HG03439 (cell line): ENCODE data around the gene PLPPR4.
"Not testable (repeated sequence)": the region's sequence is repeated elsewhere in the genome, so short reads cannot be mapped to it uniquely, and the experiment has no call there.

Experiments
- ATAC-seq: cut with Tn5 transposase; IDR thresholded peaks from one replicate; pipeline ENCODE4 v1.9.1; 2021; ENCODE audit warnings: mild to moderate bottlenecking, moderate library complexity; ENCODE audit not compliant: unreplicated experiment

Gene PLPPR4, protein sequence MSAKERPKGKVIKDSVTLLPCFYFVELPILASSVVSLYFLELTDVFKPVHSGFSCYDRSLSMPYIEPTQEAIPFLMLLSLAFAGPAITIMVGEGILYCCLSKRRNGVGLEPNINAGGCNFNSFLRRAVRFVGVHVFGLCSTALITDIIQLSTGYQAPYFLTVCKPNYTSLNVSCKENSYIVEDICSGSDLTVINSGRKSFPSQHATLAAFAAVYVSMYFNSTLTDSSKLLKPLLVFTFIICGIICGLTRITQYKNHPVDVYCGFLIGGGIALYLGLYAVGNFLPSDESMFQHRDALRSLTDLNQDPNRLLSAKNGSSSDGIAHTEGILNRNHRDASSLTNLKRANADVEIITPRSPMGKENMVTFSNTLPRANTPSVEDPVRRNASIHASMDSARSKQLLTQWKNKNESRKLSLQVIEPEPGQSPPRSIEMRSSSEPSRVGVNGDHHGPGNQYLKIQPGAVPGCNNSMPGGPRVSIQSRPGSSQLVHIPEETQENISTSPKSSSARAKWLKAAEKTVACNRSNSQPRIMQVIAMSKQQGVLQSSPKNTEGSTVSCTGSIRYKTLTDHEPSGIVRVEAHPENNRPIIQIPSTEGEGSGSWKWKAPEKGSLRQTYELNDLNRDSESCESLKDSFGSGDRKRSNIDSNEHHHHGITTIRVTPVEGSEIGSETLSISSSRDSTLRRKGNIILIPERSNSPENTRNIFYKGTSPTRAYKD

DNA sequence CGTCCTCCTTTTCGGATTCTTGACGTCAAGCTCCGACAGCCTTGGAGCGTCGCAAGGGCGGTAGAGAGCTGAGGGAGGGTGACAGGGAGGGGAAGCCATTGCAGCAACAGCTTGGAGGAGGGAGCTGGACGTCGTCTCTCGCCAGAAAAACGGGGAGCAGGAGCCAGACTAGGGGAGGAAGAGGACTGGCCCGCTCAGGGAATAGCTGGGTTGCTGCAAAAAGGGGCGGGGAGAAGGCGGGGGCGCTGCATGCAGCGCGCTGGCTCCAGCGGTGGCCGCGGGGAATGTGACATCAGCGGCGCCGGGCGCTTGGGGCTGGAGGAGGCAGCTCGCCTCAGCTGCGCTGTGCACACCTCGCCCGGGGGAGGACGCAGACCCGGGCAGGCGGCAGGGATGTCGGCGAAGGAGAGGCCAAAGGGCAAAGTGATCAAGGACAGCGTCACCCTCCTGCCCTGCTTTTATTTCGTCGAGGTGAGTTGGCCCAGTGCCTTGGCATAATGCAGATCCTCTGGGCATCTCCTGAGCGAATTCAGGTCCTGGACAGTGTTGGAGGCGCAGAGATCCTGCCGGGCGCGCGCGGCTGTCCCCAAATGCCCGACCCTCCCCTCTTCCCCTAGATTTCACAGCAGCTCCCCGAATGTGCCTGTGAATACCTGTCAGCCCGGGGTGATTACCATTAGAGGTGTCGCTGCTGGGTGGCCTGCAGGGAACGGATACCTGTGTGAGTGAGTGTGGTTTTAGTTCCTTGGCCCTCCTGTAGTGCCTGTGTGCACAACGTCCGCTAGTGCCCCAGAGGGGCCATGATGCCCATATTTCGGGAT lies at the start of gene PLPPR4:
PLPPR4 (plus strand) TSS at position 292 of the 821 bp plus-strand sequence; CDS start at position 394, 102 bp downstream.
- ATAC-seq: no peak

DNA sequence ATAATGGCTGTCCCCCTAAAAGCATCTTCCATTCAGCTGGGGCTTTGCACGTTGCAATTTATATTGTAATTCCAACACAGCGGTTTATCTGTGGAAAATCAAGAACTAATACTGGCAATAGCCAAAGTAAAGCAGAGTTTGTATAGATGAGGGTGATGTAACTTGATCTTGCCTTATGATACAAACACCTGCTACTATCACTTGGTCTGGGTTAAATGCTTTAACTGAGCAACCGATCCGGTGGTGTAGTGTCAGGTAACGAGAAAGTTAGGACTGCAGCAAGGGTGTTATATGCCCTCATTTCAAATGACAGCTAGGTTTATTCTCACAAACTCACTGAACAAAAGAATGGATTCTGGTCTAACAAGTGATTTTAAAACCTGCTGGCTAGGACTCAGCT lies 47.3 kb upstream of the PLPPR4 start:
- no peak for ATAC-seq

DNA sequence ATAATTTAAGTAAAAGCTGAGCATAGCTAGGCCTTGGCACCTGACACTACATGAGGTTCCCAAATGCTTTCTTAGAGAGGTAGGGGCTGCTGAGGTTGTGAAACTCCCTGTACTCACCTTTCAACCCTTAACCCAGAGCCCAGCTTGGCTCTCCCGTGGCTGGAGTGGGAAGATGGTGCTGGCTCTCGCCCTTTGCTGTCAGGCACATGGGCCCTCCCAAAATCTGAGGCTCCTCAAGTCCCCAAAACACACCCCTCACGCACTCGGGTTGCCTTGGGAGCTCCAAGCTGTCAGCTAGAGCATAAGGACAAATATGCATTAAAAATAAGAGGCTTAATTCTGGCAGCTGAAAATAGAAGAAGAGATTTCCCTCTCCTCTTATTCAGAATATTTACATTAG lies 46.7 kb upstream of the PLPPR4 start:
- no peak for ATAC-seq

DNA sequence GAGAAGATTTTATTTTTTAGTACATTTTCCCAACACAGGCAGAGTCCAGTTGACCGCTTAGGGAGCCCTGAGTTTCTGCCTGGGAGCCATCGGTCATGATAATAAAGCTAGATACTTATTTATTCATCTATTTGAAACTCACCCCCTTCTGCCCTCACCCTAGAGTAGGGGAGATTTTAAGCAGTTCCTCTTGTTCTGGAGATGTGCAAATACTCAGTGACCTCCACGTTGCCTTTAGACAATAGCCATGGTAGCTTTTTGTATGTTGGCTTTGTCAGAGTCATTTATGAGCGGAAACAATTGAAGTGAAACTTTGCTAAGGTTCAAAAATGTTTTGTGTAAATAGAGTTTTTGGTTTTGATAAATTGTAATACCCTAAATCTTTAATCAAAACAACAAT lies 45.7 kb upstream of the PLPPR4 start:
- ATAC-seq: no peak

DNA sequence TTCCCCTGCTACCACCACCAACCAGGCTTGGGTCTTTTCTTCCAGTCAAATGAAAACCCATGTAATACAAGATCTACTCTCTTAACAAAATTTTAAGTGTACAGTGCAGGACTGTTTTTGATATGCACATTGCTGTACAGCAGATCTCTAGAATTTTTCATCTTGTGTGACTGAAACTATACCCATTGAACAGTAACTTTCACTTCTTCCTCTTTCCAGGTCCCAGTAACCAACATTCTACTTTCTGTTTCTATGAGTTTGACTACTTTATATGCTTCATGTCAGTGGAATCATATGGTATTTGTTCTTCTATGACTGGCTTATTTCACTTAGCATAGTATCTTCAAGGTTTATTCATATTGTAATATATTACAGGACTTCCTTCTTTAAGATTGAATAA lies 45.3 kb upstream of the PLPPR4 start:
- no peak for ATAC-seq

DNA sequence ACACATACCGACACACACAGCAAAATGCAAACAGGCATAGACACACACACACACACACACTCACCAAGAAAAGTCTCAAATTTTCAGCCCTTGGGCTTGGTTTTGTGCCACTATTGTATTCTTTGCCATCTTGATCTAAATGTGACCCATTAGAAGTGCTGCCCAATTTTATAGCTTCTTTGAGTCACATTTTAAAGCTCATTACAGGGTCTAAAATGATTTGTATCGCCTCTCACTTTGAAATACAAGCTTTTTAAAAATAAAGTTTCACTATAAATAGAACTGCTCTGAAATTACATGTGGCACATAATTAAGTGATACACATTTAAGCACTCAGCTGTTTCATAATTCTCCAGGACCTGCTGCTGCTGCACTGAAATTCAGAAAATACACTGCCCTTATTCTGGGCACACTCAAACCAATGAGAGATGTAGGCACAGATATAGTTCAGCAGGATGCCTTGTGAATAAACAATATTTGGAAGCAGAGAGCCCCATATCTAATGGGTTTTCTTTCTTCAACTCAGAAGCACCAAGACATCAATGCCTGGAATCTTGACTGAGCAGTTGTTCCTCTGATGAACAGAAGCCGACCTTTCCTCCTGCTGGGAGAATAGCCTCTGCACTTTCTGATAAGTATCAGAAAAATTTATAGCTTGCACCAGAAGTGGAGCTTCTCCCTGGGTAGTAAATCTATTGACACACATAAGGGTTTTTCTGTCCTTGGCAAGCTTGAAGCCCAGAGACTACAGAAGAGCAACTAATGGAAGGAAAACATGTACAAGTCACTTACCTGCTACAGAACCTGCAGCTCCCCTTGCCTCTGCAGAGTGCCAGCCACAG lies 37.0 kb upstream of the PLPPR4 start:
- ATAC-seq: no peak

DNA sequence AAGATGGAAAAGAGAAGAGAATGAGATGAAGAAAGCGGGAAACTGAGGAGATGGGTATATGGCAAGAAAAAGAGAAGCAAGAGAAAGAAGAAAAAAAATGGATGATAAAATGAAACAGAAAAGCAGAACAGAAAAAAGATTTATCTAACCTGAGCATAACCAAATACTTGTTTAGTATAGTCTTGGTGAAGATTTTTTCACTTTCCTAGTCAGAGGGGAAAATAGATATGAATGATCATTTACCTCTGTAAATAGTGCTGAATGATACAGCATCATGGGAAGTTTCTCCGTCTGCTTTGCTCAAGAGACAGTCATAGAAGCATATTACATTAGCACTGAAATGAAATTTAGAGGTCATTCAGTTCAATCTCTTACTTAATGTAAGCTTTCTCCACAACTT lies 36.1 kb upstream of the PLPPR4 start:
- no peak for ATAC-seq

DNA sequence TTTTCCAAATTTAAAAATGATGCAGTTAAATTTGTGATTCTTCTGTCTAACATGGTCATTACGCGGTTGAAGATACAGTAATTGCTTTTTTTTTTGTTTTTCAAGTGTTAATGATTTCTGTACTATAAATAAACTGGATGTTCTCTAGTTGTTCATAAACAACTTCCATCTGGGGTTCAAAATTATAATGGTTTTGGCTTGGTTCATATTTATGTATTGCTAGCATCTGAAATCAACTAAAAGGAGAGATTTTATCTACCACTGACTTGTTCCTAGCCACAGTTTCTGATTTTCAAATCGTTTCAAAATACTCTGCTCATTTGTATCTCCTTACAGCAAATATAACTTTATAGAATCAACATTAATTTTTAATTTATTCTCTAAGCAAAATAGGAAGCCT lies 35.2 kb upstream of the PLPPR4 start:
- no peak for ATAC-seq

DNA sequence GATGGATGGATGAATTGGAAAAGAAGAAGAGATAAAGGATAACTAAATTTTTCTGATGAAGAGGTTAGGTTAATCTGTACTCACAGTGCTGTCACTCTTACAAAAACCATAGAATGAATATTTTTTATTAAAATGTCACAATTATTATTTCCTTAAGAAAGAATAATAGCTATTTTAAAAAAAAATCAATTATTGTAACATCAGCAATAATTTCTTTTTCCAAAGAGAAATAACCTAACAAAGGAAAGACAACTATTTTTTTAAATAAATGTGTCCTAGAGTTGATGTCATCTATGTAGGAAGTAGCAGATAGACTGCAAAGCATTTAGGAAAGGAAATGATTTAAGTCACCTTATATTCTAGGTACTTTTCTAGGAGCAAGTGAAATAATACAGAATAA lies 33.6 kb upstream of the PLPPR4 start:
- no peak for ATAC-seq

DNA sequence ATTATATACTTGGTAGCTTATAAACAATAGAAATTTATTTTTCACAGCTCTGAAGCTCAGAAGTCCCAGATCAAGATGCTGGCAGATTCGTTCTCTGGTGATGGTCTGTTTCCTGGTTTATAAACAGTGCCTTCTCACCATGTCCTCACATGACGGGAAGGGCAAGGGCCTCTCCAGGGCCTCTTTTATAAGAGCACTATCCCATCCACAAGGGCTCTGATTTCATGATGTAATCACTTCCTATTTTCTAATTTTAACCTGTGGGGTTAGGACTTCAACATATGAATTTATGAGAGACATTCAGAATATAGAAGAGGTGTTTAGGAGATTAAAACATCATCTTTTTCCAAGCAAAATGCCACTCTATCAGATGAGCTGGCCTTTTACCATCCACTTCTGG lies 32.1 kb upstream of the PLPPR4 start:
- ATAC-seq: no peak

DNA sequence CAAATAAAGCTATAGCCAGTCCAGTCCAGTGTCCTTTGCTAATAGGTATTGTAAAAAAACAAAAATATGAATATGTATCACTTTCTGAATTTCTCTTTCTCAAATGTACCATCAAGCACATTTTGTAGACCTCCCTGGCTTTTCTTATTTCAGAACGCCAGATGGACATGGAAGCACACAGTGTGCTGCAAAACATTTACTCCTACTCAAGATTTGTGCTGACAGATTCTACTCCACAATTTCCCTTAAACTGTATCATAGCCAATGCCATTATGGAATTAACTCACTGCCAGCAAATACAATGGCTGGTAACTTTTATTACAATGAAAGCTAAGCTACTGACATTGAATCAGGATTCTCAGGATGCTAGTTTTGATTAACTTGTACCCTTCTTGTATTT lies 30.8 kb upstream of the PLPPR4 start:
- ATAC-seq: no peak

DNA sequence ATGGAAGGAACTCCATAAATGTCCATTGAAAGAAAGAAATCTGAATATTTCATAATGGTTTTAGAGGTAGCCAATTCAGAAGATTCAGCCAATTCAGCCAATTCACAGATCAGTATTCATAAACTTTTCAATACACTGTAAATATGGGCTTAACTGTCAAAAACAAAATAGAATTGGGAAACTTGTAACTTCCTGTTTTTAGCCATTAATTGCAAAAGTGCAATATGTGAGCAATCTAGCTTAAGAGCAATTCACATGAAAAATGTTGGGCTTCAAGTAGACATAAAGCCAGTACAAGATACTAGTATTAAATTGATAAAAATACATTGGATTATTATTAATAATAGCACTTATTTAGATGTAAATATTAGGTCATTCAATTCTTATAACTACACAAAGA lies 27.5 kb upstream of the PLPPR4 start:
- no peak for ATAC-seq

DNA sequence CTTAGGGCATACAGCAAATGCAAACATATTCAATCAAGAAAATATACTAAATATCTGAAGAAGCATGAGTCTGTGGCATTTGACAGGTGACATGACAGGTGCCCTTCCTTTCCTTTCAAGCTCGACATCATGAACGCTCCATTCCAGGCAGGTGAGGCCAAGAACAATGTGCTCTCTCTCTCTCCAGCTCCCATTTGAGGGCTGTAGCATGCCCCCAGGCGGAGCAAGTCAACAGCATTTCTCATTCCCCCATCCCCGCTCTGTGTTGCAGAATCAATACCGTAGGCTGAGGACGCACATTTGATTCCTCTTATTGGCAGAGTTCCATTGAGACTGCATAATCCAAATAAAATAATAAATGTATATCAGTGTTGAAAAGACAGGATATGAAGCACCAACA lies 24.6 kb upstream of the PLPPR4 start:
- ATAC-seq: no peak

DNA sequence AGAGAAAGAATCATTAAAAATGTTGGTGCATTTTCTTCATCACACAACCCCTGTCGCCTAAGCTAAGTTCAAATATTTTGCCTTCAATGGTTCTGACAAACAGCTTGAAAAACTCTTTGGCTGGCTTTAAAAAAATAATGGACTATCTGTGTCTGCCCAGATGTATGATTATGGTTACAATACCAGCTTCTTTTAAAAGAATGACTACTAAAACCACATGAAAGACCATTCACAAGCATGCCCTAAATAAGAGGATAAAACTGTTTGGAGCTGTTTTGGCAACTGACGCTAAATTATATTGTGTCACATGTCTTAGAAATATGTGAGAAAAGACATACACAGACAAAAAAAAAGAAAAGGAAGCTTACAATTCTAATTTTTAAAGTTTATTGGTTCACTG lies 23.7 kb upstream of the PLPPR4 start:
- ATAC-seq: no peak

DNA sequence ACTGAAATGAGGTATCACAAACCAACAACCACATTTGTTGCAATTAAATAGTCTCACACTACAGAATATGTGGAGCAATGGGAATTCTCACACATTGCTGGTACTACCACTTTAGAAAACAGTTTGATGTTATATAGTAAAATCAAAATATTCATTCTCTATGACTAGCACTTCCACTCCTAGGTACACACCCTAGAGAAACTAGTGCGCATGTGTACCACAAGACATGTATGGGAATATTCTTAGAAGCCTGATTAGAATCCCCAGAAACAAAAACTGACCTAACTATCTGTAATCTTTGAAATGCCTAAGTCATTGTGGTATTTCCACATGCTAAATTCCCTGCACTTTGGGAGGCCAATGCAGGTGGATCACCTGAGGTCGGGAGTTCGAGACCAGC lies 18.1 kb upstream of the PLPPR4 start:
- no peak for ATAC-seq

DNA sequence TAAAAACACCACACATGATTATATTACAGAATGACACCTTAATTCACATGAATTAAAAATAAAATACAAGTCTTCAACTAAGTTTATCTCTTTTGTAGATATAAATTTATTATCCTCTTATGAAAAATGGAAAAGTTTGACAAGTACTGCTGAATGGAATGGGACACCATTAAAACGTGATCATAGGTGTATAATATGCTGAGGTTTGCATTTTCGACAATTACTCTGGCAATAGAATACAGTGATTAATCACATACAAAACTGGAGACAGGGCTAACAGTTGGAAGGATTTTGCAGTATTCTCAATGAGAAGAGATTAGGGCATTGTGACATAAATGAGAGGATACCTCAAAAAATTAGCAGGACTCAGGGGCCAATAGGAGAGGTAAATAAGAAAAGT lies 17.1 kb upstream of the PLPPR4 start:
- no peak for ATAC-seq

DNA sequence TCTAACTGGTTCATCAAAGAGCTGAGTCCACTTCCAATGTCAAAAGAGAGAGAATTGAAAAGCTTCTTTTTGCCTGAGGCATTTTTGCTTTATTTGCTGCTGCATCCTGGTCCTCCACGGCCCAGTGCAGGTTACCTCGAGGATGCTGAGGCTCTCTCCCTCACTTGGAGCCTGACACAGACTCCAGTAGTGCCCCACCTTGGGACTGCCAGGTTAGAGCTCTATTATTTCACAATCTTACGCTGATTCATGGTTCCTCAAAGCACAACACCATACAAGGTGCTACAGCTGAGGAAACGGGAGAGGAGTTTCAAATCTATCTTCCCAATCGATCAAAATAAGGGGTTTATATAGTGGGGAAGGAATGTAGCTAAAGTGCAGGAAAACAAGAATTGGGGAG lies 13.6 kb upstream of the PLPPR4 start:
- ATAC-seq: no peak

DNA sequence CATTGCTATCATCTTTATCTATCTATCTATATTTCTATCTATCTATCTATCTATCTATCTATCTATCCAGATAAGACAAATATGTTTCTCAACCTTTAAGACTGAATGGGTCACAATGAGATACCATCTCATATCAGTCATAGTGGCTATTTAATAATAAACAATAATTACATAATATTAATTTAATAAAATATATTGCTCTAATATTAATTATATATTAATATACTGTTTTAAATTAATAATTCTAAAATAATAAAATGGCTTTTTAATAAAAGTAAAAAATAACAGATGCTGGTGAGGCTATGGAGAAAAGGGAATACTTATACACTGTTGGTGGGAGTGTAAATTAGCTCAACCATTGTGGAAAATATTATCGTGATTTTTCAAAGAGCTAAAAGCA lies 13.0 kb upstream of the PLPPR4 start:
- ATAC-seq: no peak

DNA sequence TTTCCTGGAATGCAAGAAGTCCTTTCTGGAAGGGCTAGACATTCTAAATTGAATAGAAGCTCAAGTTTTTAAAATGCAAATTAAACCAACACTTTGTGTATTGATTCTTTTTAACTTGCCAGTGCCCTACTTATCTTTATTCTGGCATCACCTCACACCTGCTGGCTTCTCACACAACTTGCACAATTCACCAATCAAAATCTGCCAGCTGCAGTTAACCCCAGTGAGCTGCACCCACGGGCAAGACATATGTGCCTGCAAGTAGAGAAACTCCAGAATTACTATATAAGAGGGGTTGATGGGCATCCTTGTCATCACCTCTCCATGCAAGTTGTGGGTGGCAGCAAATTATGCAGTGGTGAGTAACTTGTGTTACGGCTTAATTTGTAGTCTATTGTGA lies 11.7 kb upstream of the PLPPR4 start:
- ATAC-seq: no peak

DNA sequence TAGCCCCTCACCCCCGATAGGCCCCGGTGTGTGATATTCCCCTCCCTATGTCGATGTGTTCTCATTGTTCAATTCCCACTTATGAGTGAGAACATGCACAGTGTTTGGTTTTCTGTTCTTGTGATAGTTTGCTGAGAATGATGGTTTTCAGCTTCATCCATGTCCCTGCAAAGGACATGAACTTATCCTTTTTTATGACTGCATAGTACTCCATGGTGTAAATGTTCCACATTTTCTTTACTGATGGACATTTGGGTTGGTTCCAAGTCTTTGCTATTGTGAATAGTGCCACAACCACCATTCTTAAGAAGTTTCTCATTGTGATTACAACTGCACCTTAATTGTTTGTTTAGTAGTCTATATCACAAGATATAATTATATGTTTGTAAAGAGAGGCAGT lies 3.9 kb upstream of the PLPPR4 start:
- not testable (repeated sequence) for ATAC-seq

DNA sequence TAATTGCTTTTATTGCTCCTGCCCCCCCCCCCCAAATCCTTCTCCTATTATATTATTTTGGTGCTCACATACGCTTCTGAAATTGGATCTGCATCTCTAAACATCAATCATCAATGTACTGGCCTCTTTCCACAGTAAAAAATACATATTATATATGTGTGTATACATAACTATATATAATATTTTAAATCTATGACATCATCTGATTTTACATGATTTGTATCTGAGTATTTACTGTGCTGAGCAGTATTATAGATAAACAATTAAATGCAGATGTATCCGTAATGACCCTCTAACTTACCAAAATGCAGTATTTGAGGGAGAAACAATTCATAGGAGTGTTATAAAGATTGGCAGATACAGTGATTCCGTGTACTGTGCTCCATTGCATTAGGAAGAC lies 832 bp downstream of the PLPPR4 start:
- no peak for ATAC-seq
